HG02642 (cell line): ENCODE measurements around the gene MYDGF.
A peak's percentile ranks its signal among the peaks of the same experiment; 100 is the strongest.

Experiments
- ATAC-seq: cut with Tn5 transposase; IDR thresholded peaks from one replicate; pipeline ENCODE4 v1.9.1; 2021; ENCODE audit warnings: mild to moderate bottlenecking; ENCODE audit not compliant: unreplicated experiment, poor library complexity

The MYDGF gene

GRCh38 chr19:4649392-4650047 lies 20.6 kb downstream of the MYDGF start:
- no peak for ATAC-seq

- ATAC-seq, result no peak
Measured at GRCh38 chr19:4647676-4648644, 22.2 kb downstream of the MYDGF start.

- no peak for ATAC-seq
Measured at GRCh38 chr19:4645718-4646117, 24.4 kb downstream of the MYDGF start.

DNA sequence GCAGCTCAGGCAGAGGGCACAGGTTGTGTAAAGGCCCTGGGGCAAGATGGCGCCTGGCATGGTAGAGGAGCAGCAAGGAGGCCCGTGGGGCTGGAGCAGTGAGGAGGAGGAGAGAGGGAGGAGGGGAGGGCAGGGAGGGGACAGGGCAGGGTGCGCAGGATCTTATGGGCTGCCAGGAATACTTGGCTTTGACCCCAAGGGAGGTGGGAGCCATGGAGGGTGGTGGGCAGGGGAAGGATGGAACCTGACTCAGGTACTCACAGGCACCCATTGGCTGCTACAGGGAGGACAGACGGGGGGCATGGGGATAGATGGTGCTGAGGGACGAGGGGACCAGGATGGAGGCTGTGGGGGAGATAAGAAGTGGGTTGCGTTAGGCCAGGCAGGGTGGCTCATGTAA lies 27.5 kb downstream of the MYDGF start:
- no peak for ATAC-seq

DNA sequence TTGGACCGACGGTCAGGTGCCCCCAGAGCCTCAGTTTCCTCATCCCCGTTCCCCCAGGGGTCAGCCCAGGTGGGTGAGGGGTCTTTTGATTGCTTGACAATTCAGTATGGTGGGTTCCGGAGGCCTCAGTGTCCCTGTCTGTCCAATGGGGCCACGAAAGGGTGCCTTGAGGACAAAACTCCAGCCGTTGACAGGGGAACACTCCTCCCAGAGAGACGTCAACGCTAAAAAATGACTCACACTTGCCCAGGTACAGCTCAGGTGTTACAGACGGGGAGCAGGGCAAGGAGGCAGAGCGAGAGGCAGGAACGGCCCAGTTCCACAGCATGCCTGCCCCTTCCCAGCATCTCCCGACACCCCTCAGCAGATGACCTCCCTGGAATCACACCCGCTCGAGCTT lies 29.0 kb downstream of the MYDGF start:
- ATAC-seq, result no peak

DNA sequence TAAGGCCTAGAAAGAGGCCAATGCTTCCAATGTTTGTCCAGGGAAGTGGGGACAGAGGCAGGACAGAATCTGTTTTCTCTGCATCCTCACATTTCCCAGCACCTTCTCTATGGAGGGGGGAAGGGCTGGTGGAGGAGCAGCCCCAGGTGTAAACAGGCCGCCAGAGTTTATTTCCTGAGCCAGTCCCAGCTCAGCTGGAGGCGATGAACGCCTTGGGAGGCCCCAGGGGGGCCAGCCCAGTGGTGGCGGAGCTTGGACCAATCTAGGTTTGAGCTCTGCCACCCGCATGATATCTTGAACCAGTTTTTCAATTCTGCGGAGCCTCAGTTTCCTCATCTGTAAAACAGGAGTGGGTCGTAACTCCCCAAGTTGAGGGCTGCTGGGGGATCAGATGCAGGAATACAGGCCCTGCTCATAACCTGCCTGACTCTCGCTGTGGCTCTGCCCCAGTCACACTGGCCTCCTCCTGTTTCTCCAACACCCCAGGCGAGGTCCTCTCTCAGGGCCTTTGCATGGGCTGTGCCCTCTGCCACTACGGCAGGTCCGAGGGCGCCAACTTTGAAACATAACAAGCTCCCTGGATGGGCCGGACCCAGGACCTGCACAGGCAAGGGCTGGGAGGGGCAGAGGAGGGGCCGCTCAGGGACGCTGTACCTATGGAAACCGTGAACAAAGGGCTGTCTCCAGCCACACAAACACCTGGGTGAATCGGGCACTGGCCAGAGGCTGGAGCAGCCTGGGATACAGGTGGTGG lies 29.7 kb downstream of the MYDGF start:
- ATAC-seq, result no peak

DNA sequence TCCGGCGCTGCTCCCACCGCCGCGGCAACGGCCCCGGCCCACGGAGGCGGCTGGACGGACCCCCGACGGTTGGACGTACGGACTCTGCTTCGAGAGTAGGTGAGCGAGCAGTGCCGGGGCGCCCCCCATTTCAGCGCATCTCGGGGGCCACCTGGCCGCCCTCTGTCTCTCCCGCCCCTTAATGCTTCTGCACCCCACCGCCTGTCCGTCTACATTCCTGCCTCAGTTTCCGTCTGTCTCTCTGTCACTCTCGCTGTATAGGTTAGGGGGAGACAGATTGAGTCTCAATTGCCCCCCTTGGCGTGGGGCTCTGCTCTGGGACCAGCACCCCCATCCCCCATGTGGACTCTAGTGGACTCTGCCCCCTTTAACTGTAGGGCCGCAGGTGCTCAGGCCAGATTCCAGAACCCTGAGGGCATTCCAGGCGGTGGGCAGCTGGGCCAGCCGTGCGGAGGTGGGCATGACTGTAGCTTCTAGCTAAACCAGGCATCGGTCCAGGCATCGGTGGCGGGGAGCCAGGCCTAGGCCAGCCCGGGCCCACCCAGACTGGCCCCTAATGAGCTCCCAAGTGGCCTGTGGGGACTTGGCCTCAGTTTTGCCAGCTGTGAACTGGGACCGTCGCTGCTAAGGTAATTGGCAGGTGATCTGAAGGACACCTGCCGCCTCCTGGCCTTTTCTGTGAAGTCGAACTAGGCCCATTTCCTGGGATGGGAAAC lies 30.5 kb downstream of the MYDGF start:
- ATAC-seq, result peak; percentile 9

DNA sequence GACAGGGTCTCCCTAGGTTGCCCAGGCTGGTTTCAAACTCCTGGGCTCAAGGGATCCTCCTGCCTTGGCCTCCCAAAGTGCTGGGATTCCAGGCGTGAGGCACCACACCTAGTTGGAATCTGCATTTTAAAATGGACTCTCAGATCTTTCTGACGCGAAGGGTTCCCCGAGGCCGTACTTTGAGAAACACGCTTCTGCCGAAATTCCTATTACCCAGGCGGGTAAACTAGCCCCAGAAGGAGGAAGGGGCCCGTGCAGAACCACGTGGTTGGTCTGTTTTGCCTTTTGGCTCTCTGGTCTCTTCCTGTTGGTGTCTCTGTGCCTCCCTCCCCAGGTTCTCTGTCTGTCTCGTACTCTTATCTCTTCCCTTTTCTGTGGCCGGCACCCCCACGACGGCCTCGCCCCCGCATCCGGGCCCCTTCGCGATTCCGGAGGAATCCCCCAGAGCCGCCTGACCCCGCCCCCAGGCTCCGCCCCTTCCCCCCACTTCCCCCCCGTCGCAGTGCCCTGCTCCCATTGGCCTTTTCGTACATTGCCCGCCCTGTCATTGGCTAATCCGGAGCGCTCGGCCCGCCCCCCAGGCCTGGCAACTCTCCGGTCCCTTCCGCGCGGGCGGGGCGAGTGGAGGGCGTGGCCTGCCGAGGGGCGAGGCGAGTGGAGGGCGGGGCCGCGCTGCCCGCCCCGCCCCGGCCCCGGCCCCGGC lies 31.2 kb downstream of the MYDGF start, which contains the start of gene TNFAIP8L1:
TSS of gene TNFAIP8L1 (plus strand) at position 689 of the 703 bp plus-strand sequence. CDS start 12,354 bp downstream, outside the sequence.
- peak; percentile 88 for ATAC-seq

DNA sequence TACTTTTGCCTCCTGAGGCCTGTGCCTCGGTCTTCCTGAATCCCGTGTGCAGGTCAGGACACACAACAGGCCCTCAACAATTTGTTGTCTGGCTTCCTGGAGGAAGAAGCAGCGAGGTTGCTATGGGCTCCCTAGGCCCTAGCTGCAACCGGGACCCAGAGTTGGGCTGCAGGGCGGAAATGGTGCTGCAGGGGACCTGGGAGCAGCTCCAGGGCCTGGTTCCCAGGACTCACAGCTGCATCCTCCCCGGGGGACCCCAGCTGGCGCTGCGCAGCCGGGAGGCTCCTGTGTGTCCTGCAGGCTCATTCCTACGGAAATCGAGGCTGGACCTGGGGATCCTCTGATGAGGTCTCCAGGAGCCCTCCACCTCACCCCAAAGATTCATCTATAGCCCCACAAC lies 31.8 kb downstream of the MYDGF start:
- ATAC-seq, result no peak

DNA sequence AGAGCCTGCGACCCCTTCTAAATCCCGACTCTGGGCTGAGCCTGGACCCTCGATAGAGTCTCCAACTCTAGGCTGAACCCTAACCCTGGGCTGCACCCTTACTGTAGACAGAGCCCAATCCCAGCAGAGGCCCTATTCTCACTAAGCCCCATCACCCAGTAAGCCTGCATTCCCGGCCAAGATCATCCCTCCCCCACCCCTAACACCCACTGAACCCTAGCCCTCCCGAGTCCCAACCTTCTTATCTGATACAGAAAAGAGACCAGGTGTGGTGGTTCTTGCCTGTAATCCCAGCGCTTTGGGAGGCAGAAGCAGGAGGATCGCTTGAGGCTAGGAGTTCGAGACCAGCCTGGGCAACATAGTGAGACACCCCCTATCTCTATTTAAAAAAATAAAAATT lies 33.4 kb downstream of the MYDGF start:
- ATAC-seq, result no peak

DNA sequence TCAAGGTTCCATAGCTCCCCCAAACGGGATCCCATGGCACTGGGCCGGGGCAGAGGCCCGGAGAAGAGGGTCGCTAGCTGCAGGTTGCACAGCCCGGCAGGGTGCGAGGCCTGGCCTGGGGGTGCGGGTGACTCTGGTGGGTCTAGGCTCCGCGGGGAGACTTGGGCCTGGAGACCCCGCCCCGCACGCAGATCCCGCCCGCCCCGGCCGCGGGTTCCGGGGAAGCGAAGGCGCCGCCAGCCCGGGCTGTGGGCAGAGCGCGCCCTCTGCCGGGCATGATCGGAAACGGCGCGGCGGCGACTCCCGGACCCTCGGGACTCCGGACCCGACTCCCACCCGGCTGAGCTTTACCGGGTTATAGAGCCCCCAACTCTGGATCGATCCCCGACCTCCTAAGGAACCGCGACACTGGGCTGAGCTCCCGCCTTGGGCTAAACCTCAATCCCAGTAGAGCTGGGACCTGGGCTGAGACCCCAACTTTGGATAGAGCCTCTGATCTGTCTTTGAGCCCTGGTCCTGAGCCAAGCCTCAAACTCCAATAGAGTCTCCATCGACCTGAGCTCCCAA lies 33.9 kb downstream of the MYDGF start:
- no peak for ATAC-seq

DNA sequence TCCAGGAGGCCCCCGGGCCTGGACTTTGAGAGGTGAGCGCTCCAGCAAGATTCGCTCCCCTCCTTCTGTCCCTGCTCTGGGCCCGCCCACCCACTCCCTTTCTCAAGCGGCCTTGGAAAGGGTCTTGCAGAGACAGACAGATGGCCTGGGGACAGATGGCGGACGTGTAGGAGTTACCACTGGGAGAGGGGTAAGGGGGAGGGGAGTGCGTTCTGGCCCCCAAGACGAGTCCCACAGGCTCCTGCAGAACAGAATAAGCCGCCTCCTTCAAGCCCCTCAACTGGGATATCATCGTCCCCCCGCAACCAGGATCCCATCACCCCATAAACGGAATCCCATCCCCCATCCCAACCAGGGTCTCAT lies 34.4 kb downstream of the MYDGF start:
- ATAC-seq, result no peak

DNA sequence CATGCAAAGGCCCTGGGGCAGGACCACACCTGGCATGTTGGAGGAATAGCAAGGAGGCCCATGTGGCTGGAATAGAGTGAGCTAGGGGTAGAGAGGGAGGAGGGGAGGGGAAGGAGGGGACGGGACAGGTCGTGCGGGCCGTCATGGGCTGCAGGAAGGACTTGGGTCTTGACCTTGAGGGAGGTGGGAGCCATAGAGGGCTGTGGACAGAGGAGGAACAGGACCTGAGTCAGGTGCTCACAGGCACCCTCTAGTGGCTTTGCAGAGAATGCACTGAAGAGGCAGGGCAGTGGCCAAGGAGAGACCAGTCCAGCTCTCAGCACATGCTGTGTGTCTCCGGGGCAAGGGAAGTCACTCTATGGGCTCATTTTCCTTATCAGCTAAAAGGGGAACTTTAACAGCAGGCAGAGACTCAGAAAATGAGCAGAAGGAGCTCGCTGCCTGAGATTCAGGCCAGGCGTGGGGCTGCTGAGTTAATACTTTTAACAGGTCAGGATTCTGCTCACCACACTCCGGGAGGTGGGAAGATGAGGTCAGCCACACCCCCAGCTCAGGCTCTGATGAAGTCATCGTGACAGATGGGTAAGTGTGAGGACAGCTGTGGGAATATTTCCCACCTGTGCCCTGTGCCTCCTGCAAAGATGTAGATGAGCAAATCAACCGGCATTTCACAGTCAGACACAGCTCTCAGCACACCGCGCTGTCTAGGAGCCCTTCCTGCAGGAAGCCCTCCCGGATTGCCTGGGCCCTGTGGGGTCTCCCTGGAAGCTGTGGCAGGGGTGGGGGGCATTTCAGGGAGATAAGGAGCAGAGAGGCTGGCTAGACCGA lies 36.8 kb downstream of the MYDGF start:
- ATAC-seq, result no peak

- no peak for ATAC-seq
Measured at GRCh38 chr19:4624733-4625362, 45.3 kb downstream of the MYDGF start.

DNA sequence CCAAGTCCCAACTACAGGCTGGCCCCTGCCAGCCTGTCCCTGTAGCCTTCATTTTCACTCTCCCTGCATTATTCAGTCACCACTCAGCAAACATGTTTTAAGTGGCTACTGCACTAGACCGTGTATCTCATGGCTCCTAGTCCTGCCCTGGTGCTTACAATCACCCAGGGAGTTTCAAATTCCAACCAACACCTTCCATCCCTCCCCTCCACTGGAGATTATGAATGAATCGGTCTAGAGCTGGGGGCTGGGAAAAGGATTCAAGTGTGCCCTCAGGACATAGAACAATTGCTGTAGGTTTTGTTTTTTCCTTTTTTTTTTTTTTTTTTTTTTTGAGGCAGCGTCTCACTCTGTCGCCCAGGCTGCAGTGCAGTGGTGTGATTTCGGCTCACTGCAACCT lies 45.8 kb downstream of the MYDGF start:
- no peak for ATAC-seq

- no peak for ATAC-seq
Measured at GRCh38 chr19:4622695-4623421, 47.3 kb downstream of the MYDGF start.

DNA sequence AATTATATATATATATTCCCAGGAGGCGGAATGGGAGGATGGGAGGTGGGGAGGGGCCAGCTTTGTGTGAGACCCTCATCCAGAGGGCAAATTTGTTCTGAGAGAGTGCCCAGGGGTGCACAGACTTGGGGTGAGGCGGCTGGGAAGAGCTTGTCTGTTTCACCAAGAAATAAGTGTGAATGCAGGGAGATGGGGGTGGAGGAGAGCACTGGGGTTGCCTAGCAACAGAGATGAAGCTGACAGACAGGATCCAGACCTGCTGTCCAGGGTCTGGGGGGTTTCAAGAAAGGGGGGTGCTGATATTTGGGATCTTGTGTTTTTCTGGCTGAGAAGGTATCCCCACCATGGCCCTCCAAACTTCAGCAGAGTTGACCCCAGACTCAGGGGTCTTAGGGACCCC lies 49.5 kb downstream of the MYDGF start:
- no peak for ATAC-seq
